ENCODE measurements around the gene PIGU. TPM values are rescaled to one million over a fixed set of nuclear protein-coding genes. Genes with fewer than 3 reads are reported as not detected.

Gene PIGU
- total RNA-seq, 1 donor from 2014 or later = 46.2 TPM

DNA sequence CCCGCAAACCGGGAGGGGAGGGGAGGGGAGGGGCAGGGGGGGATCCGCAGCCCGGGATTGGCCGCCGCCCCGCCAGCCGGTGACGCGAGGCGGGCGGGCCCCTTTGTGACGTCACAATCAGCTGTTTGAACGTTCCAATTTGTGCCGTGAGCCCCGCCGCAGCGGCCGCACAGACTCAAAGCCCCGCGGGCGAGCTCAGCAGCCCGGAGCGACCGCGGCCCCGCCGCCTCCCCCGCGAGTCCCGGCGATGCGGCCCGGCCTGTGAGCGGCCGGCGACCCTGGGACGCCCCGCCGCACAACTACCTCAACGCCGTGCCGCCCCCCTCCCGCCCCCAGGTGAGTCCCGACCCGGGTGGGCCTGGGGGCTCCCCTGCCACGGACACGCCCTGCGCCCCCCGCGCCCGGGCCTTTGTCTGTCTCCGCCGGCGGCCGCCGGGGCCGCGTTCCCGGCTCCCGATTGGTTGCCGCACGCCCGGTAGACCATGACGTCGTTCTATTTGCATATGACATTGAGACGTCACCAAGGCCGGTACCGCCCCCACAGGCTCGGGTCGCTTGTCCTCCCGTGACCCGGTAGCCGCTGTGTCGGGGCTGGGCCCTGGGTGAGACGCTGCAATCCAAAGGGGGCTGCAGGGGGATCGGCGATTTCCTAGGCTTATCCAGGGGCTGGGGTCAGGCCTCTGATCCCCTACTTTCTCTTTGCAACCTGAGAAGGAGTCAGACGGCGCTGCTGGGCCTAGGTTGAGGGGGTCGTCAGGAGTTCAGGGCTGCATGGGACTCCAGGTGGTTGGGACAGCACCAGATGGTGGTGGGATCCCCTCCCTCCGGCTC, 27.5 kb upstream of the PIGU start, which contains the start of gene TP53INP2:
Gene TP53INP2 (plus strand): TSS at position 168 of the 831 bp plus-strand sequence. CDS start 4,396 bp downstream, outside the sequence.
- Mint-ChIP-seq H3K27me3 (peaks cover 7% of the 10 kb centered on the region), H3K27ac (peak within 1 kb of the TSS; percentile 100), H3K9me3 (no peaks in the 10 kb centered on the region), H3K4me3 (peak within 1 kb of the TSS; percentile 98), H3K4me1 (ENCODE audit: unreplicated experiment) (peaks cover 45% of the 10 kb centered on the region), H3K36me3 (no peaks in the 10 kb centered on the region)
- peak; percentile 96 for DNase-seq (ENCODE audit: extremely low spot score, unreplicated experiment)
- TF ChIP-seq, protein P1, sequence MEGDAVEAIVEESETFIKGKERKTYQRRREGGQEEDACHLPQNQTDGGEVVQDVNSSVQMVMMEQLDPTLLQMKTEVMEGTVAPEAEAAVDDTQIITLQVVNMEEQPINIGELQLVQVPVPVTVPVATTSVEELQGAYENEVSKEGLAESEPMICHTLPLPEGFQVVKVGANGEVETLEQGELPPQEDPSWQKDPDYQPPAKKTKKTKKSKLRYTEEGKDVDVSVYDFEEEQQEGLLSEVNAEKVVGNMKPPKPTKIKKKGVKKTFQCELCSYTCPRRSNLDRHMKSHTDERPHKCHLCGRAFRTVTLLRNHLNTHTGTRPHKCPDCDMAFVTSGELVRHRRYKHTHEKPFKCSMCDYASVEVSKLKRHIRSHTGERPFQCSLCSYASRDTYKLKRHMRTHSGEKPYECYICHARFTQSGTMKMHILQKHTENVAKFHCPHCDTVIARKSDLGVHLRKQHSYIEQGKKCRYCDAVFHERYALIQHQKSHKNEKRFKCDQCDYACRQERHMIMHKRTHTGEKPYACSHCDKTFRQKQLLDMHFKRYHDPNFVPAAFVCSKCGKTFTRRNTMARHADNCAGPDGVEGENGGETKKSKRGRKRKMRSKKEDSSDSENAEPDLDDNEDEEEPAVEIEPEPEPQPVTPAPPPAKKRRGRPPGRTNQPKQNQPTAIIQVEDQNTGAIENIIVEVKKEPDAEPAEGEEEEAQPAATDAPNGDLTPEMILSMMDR (conservative IDR thresholded peaks at IDR 0.05) = peak; percentile 6

DNA sequence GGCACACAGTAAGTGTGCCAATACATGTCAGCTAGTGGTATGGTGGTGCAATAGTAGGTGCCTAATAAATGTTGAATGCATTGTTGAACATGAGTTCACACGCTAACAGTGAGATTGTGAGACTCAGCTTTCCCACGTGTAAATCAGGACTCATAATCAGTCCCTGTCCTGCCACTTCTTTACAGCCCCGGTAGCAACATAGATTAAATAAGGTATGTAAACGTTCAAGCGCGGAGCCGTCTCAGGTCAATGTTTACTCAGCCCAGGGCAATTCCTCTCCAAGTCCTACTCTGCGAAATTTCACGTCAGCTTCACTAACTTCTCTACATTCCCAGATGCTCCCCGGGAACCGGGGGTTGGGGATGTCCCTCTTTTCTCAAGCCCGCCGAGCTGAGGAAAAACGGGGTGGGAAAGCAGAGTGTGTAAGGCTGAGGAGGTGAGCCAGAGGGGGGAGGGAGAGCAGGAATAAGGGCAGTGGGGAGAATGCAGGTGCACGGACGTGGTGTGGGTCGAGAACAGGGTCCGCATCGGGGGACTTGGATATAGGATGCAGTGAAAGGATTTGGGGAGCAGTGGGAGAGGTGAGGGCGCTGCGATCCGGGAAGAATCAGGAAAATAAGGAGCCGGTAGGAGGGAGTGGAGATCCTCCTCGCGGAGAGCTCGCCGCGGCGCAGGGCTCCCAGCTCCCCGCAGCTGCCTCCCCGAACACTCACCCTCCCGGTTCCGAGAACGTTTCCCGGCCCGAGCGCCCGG, 26.7 kb upstream of the PIGU start:
- TF ChIP-seq, protein P1 (conservative IDR thresholded peaks at IDR 0.05) = no peak
- H3K27ac Mint-ChIP-seq = peak overlapping the region; percentile 100
- no peak for DNase-seq (ENCODE audit: extremely low spot score, unreplicated experiment)

DNA sequence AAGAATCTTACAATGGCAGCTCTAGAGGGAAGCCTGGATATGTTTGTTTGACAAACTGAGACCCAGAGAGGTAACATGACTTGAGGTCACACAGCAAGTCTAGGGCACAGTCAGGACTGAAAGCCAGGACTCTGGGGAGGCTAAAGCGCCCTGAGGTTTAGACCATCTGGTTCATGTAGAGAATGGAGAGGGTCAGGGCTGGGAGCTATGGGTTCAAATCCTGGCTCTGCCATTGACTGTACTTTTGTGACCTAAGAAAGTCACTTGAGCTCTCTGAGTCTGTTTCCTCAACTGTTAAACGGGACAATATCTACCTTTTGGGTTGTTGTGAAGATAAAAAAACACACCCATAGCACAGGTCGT, 26.1 kb upstream of the PIGU start:
- TF ChIP-seq, protein P1 (conservative IDR thresholded peaks at IDR 0.05) = no peak
- Mint-ChIP-seq H3K4me3 (peak overlapping the region; percentile 97), H3K4me1 (ENCODE audit: unreplicated experiment) (peaks cover 37% of the 10 kb centered on the region), H3K36me3 (no peaks in the 10 kb centered on the region), H3K27me3 (peaks cover 7% of the 10 kb centered on the region), H3K27ac (peak overlapping the region; percentile 100), H3K9me3 (no peaks in the 10 kb centered on the region)
- DNase-seq (ENCODE audit: extremely low spot score, unreplicated experiment) = no peak

More for the DNA sequence above, 26.7 kb upstream of the PIGU start:
- H3K27me3 Mint-ChIP-seq = peaks cover 7% of the 10 kb centered on the region
- H3K36me3 Mint-ChIP-seq = no peaks in the 10 kb centered on the region
- peaks cover 42% of the 10 kb centered on the region for H3K4me1 Mint-ChIP-seq (ENCODE audit: unreplicated experiment)
- H3K4me3 Mint-ChIP-seq = peak overlapping the region; percentile 97
- no peaks in the 10 kb centered on the region for H3K9me3 Mint-ChIP-seq

DNA sequence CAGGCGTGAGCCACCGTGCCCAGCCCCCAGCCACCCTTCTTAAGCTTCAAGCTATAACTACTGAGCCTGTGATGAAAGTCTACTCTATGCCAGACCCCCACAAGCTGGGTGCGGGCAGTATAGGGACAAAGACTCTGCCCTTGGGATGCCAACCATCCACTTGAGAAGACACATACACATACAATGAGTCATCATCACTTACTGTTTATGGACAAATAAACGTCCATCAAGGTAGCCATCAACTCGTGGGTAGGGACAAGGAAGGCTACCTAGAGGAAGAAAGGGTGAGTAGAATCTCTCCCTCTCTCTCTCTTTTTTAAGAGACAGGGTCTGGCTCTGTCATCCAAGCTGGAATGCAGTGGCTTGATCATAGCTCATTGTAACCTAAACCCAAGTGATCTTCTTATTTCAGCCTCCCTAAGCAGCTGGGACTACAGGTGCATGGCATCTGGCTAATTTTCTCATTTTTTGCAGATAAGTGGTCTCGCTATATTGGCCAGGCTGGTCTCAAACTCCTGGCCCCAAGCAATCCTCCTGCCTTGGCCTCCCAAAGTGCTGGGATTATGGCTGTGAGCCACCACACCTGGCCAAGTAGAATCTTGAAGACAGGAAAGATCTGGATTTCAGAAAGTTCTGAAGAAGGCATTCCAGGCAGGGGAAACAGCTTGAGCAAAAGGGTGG, 24.7 kb upstream of the PIGU start:
- H3K36me3 Mint-ChIP-seq = no peaks in the 10 kb centered on the region

DNA sequence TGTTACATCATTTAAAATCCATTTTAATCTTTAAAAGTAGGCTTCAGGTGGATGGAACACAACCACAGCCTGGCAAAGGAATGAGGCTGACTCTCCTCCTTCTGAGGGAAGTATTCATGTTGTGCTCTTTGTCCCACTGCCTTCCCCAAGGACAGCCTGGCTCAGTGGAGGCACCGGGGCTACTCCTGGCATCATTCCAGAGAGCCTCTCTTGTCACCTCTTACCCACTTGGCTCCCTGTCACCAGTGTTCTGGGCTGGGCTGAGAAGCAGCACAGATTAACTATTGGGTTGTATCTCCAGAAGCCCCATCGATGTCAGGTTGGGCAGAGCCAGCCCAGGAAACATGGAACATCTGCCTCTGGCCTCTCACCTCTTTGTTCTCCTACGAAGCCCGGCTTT, 16.5 kb upstream of the PIGU start:
- peaks cover 3% of the 10 kb centered on the region for H3K36me3 Mint-ChIP-seq
- H3K4me3 Mint-ChIP-seq = no peak overlapping the region
- no peak for DNase-seq (ENCODE audit: extremely low spot score, unreplicated experiment)
- no peaks in the 10 kb centered on the region for H3K4me1 Mint-ChIP-seq (ENCODE audit: unreplicated experiment)
- no peaks in the 10 kb centered on the region for H3K9me3 Mint-ChIP-seq
- TF ChIP-seq, protein P1 (conservative IDR thresholded peaks at IDR 0.05) = no peak
- no peak overlapping the region for H3K27ac Mint-ChIP-seq
- peaks cover 14% of the 10 kb centered on the region for H3K27me3 Mint-ChIP-seq

More for the DNA sequence above, 24.7 kb upstream of the PIGU start:
- Mint-ChIP-seq H3K27ac (peak overlapping the region; percentile 100), H3K27me3 (peaks cover 7% of the 10 kb centered on the region), H3K4me3 (peak overlapping the region; percentile 53), H3K9me3 (no peaks in the 10 kb centered on the region), H3K4me1 (ENCODE audit: unreplicated experiment) (peaks cover 33% of the 10 kb centered on the region)
- TF ChIP-seq, protein P1 (conservative IDR thresholded peaks at IDR 0.05) = no peak
- no peak for DNase-seq (ENCODE audit: extremely low spot score, unreplicated experiment)
